GM13976 (cell line): ENCODE results near the gene NDUFS4.

Source experiments
- DNase-seq: peaks from one replicate; pipeline ENCODE4 v3.0.0; 2012; ENCODE audit warnings: low spot score
- CTCF ChIP-seq: IDR thresholded peaks from 2 replicates; pipeline ENCODE4 v1.5.1; 2012; ENCODE audit warnings: borderline replicate concordance, mild to moderate bottlenecking; ENCODE audit not compliant: insufficient read depth; ENCODE audit errors: extremely low read depth, missing control alignments, control extremely low read depth
- in situ Hi-C: fragments of 300-500 bp; cut with MboI; formaldehyde crosslinking; loops from one replicate; pipeline ENCODE4 v1.12.0; 2022; ENCODE audit warnings: low sequenced_read_pairs, mixed read lengths, inconsistent platforms; ENCODE audit not compliant: unreplicated experiment

Gene NDUFS4

GRCh38 chr5:53580547-53580946 lies 20.1 kb downstream of the NDUFS4 start:
- in situ Hi-C loops: no loop called here
- no peak for DNase-seq
- TF ChIP-seq CTCF: no peak

- in situ Hi-C loops: no loop called here
- TF ChIP-seq CTCF: no peak
- no peak for DNase-seq
Observed at GRCh38 chr5:53582225-53582624, 21.8 kb downstream of the NDUFS4 start.

- no peak for TF ChIP-seq CTCF
- in situ Hi-C loops: no loop called here
- DNase-seq: no peak
Observed at GRCh38 chr5:53590759-53591158, 30.3 kb downstream of the NDUFS4 start.

- in situ Hi-C loops: no loop called here
Observed at GRCh38 chr5:53594419-53594818, 34.0 kb downstream of the NDUFS4 start.

GRCh38 chr5:53597894-53598293 lies 37.5 kb downstream of the NDUFS4 start:
- in situ Hi-C loops: no loop called here
- TF ChIP-seq CTCF: no peak
- DNase-seq: no peak

More at GRCh38 chr5:53594419-53594818, 34.0 kb downstream of the NDUFS4 start:
- no peak for DNase-seq
- TF ChIP-seq CTCF: no peak

- TF ChIP-seq CTCF: no peak
- in situ Hi-C loops: no loop called here
- DNase-seq: no peak
Observed at GRCh38 chr5:53601570-53601969, 41.1 kb downstream of the NDUFS4 start.
